Parathyroid adenoma (tissue), 2 donors: Measurements from ENCODE around the gene SNAI3.

Experiments used
- H2AFZ ChIP-seq: fragments of 300-600 bp; sonication (generic); one replicate; pipeline ENCODE4 v1.7.0; 2017; ENCODE audit warnings: antibody characterized with exemption, mild to moderate bottlenecking
- H3K27ac ChIP-seq: fragments of 300-600 bp; sonication (generic); one replicate; pipeline ENCODE4 v1.7.0; 2017
- H3K27me3 ChIP-seq: fragments of 300-600 bp; sonication (generic); one replicate; pipeline ENCODE4 v1.7.0; 2017; ENCODE audit warnings: low read length; ENCODE audit not compliant: control insufficient read depth, insufficient read depth
- H3K36me3 ChIP-seq: fragments of 300-600 bp; sonication (generic); one replicate; pipeline ENCODE4 v1.7.0; 2017; ENCODE audit warnings: low read length; ENCODE audit not compliant: control insufficient read depth, insufficient read depth
- H3K4me1 ChIP-seq: fragments of 300-600 bp; sonication (generic); one replicate; pipeline ENCODE4 v1.7.0; 2017; ENCODE audit warnings: control low read depth
- H3K4me2 ChIP-seq: fragments of 300-600 bp; sonication (generic); one replicate; pipeline ENCODE4 v1.7.0; 2017; ENCODE audit warnings: low read length
- H3K4me3 ChIP-seq: fragments of 300-600 bp; sonication (generic); one replicate; pipeline ENCODE4 v1.7.0; 2017; ENCODE audit warnings: low read depth, low read length
- H3K79me2 ChIP-seq: fragments of 300-600 bp; sonication (generic); one replicate; pipeline ENCODE4 v1.7.0; 2017; ENCODE audit warnings: control low read depth
- H3K9ac ChIP-seq: fragments of 300-600 bp; sonication (generic); one replicate; pipeline ENCODE4 v1.7.0; 2017; ENCODE audit warnings: mild to moderate bottlenecking
- H3K9me3 ChIP-seq: fragments of 300-600 bp; sonication (generic); one replicate; pipeline ENCODE4 v1.7.0; 2017; ENCODE audit warnings: low read length; ENCODE audit not compliant: control insufficient read depth
- TF ChIP-seq, protein P1 (sequence below): fragments of 300-600 bp; sonication (generic); IDR thresholded peaks from one replicate; pipeline ENCODE4 v1.7.0; 2017; ENCODE audit warnings: antibody characterized with exemption, mild to moderate bottlenecking
- donor health status: primary hyperparathyroidism.

SNAI3 gene

DNA sequence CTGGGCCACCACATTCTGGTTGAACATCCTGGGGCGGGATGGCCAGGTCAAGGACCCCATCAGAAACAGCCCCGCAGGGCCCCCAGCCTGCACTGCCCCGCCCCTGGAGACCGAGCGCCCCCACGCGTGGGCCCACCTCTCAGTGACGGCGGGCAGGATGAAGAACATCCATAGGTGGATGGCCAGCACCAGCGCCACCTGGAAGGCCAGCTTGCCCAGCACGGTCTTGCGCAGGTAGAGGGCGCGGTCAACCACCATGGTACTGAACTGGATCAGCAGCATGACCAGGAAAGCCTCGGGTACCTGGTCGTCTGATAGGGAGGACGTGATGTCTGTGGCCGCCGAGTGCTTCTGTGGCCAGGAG lies 33.6 kb upstream of the SNAI3 start:
- Histone ChIP-seq H3K79me2 (no peaks in the 10 kb centered on the region), H3K27ac (no peak overlapping the region), H3K4me1 (no peaks in the 10 kb centered on the region), H3K27me3 (no peaks in the 10 kb centered on the region), H3K9ac (no peak overlapping the region), H3K36me3 (no peaks in the 10 kb centered on the region), H3K4me2 (no peak overlapping the region), H3K4me3 (no peak overlapping the region), H3K9me3 (no peaks in the 10 kb centered on the region), H2AFZ (no peak overlapping the region)
- TF ChIP-seq, protein P1, sequence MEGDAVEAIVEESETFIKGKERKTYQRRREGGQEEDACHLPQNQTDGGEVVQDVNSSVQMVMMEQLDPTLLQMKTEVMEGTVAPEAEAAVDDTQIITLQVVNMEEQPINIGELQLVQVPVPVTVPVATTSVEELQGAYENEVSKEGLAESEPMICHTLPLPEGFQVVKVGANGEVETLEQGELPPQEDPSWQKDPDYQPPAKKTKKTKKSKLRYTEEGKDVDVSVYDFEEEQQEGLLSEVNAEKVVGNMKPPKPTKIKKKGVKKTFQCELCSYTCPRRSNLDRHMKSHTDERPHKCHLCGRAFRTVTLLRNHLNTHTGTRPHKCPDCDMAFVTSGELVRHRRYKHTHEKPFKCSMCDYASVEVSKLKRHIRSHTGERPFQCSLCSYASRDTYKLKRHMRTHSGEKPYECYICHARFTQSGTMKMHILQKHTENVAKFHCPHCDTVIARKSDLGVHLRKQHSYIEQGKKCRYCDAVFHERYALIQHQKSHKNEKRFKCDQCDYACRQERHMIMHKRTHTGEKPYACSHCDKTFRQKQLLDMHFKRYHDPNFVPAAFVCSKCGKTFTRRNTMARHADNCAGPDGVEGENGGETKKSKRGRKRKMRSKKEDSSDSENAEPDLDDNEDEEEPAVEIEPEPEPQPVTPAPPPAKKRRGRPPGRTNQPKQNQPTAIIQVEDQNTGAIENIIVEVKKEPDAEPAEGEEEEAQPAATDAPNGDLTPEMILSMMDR = no peak

DNA sequence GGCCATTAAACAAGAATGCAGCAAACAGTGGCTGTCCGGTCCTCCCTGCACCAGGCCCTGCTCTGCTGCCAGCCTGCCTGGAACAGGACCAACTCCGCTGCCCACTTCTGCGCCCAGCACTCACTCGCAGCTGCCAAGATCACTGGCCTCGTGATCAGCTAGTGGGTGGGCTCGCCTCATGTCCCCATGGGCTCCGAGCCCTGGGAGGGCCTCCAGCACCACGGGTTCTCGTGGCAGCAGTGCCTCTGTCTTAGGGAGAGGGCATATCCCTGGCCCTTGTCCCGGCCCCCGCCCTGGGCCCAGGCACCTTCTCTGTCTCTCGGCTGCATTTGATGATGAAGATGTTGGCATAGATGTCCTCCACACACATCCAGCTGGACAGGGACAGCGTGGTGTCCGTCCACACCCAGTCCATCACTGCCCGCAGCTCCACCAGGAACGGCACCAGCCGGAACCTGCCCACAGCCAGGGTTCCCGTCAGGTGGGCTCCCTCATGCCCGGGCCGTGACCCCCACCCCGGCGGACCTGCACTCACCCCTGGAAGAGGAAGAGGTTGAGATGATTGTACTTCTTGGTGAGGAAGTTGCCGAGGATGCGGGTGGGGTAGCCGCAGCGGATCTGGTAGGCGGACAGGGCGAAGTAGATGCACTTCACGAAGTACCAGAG lies 33.1 kb upstream of the SNAI3 start:
- Histone ChIP-seq H3K4me3 (no peak overlapping the region), H3K4me1 (no peaks in the 10 kb centered on the region), H3K4me2 (no peak overlapping the region), H3K27me3 (no peaks in the 10 kb centered on the region), H3K9me3 (no peaks in the 10 kb centered on the region), H3K27ac (no peak overlapping the region), H2AFZ (no peak overlapping the region), H3K79me2 (no peaks in the 10 kb centered on the region), H3K36me3 (no peaks in the 10 kb centered on the region), H3K9ac (no peak overlapping the region)
- TF ChIP-seq, protein P1 = no peak

DNA sequence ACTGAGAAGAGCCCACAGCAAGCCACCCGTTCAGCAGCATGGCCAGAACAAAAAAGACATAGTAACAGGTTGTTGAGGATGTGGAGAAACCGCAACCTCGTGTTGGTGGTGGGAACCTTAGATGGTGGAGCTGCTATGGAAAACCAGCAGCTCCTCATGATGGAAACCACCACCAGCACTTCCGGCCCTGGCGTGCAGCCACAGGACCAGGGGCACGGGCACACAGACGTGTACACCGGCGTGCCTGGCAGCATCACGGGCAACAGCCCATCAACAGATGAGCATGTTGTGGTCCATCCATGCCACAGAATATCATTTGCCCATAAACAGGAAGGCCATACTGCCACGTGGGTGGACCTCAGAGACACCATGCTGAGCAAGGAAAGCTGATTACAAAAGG lies 31.9 kb upstream of the SNAI3 start:
- TF ChIP-seq, protein P1 = no peak
- Histone ChIP-seq H3K4me1 (no peaks in the 10 kb centered on the region), H3K4me2 (no peak overlapping the region), H3K27me3 (no peaks in the 10 kb centered on the region), H3K79me2 (no peaks in the 10 kb centered on the region), H2AFZ (no peak overlapping the region), H3K27ac (no peak overlapping the region), H3K9ac (no peak overlapping the region), H3K36me3 (no peaks in the 10 kb centered on the region), H3K9me3 (no peaks in the 10 kb centered on the region), H3K4me3 (no peak overlapping the region)

DNA sequence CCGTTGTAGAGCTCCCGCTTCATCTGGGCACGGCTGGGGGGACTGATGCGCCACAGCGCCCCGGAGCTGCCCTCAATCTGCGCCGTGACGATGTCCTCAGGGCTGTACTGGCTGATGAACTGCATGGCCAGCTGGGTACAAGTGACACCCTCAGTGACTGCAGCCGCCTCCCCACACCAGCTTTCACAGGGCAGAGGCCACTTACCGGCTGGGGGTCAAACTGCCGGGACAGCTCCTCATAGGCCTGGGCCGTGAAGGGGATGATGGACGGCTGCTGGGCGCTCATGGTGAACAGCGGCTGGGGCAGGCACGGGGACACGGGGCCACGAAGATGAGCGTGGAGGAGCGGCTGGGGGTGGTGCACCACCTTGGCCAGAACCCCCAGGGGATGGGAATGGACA lies 30.3 kb upstream of the SNAI3 start:
- Histone ChIP-seq H3K36me3 (no peaks in the 10 kb centered on the region), H3K9me3 (no peaks in the 10 kb centered on the region)

More for the DNA sequence above, 30.3 kb upstream of the SNAI3 start:
- H3K9ac ChIP-seq = no peak overlapping the region
- no peak overlapping the region for H3K4me3 ChIP-seq
- H3K4me1 ChIP-seq = no peaks in the 10 kb centered on the region
- no peak overlapping the region for H3K27ac ChIP-seq
- no peaks in the 10 kb centered on the region for H3K27me3 ChIP-seq
- TF ChIP-seq, protein P1 = no peak
- no peak overlapping the region for H3K4me2 ChIP-seq
- no peak overlapping the region for H2AFZ ChIP-seq
- H3K79me2 ChIP-seq = no peaks in the 10 kb centered on the region
